ENCODE measurements around the gene ME2. TPM values are rescaled to one million over a fixed set of nuclear protein-coding genes. Genes with fewer than 3 reads are reported as not detected.
A peak's percentile ranks its signal among the peaks of the same experiment; 100 is the strongest.

The ME2 gene
- total RNA-seq, 1 experiment from 2014 or later = 49.0 TPM

DNA sequence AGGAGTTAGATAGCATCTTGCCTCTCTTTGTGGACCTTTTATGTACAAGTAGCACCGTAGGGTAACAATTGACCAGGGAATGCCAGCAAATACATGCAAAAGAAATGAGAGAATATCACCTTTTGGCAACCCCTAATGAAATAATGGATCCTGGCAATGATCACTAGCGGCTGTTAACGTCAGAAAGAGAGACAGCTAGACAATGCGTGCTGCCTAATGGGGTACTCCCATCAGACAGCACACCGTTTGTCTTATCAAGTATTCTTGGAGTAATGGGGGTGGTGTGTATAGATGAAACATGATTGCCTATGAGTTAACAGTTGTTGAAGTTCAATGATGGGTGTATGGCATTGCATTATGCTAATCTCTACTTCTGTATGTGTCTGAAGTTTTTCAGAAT lies 90.5 kb downstream of the ME2 start:
- Histone ChIP-seq H3K36me3 (ENCODE audit: control insufficient read depth in 1 of 2, insufficient read depth in 2 of 2, low read length in 2 of 2) (no peaks in the 10 kb centered on the region), H3K27me3 (ENCODE audit: insufficient read depth, low read length) (no peaks in the 10 kb centered on the region), H3K9me3 (ENCODE audit: control insufficient read depth in 1 of 2, insufficient read depth in 1 of 2, low read depth in 1 of 2, low read length in 2 of 2) (no peaks in the 10 kb centered on the region), H4K20me1 (ENCODE audit: insufficient read depth) (no peaks in the 10 kb centered on the region), H3K79me2 (ENCODE audit: insufficient read depth, low read length) (peaks cover 15% of the 10 kb centered on the region), H3K4me1 (ENCODE audit: control insufficient read depth in 1 of 2, insufficient read depth in 2 of 2, low read length in 2 of 2) (peaks cover 16 to 31% of the 10 kb centered on the region in 2 experiments; a peak in 3 of 4 replicates), H2AFZ (ENCODE audit: low read depth, low read length, poor library complexity, severe bottlenecking) (no peak overlapping the region), H3K9ac (ENCODE audit: low read length) (peak overlapping the region; percentile 89; the same call in 1 of the 2 replicates), H3K9me2 (ENCODE audit: insufficient read depth) (no peaks in the 10 kb centered on the region), H3K4me3 (replicated peaks in 1 of 2; ENCODE audit: low read depth in 1 of 2, low read length in 2 of 2) (peak overlapping the region; percentile 69 to 92; a peak in 3 of 4 replicates), H3K4me2 (ENCODE audit: low read length) (peak overlapping the region; percentile 92), H3K27ac (ENCODE audit: low read depth, low read length) (no peak overlapping the region)
- POLR2A ChIA-PET = no interaction called here
- RAD21 ChIA-PET (ENCODE audit: low non-redundant PET in 1 of 2, low total read pairs in 2 of 2, uncharacterized antibody in 2 of 2, unreplicated experiment in 2 of 2) = no interaction called here
- ATAC-seq = no peak
- CTCF ChIA-PET = no interaction called here
- 0 out of 2 replicates have a peak, but pooled peaks have one; percentile 2 for TF ChIP-seq POLR2AphosphoS5 (IDR thresholded peaks at IDR 0.05; ENCODE audit: low read depth, low read length)
- TF ChIP-seq, protein P1, sequence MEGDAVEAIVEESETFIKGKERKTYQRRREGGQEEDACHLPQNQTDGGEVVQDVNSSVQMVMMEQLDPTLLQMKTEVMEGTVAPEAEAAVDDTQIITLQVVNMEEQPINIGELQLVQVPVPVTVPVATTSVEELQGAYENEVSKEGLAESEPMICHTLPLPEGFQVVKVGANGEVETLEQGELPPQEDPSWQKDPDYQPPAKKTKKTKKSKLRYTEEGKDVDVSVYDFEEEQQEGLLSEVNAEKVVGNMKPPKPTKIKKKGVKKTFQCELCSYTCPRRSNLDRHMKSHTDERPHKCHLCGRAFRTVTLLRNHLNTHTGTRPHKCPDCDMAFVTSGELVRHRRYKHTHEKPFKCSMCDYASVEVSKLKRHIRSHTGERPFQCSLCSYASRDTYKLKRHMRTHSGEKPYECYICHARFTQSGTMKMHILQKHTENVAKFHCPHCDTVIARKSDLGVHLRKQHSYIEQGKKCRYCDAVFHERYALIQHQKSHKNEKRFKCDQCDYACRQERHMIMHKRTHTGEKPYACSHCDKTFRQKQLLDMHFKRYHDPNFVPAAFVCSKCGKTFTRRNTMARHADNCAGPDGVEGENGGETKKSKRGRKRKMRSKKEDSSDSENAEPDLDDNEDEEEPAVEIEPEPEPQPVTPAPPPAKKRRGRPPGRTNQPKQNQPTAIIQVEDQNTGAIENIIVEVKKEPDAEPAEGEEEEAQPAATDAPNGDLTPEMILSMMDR (IDR thresholded peaks at IDR 0.05 in 2 of 3, conservative IDR thresholded peaks at IDR 0.05 in 1 of 3; ENCODE audit: borderline replicate concordance in 1 of 3, insufficient read depth in 1 of 3, low read depth in 2 of 3, low read length in 2 of 3) = no peak
- no peak for DNase-seq (ENCODE audit: low read depth, low spot score)
- BruUV-seq (replicated peaks) = no TSS peak
- intact Hi-C loops (cut with micrococcal nuclease) = loop anchor here (5.0 kb wide), 4 partner anchors 63 to 228 kb away; partner anchors contain the start of genes ME2, MEX3C, MRO and SMAD4

DNA sequence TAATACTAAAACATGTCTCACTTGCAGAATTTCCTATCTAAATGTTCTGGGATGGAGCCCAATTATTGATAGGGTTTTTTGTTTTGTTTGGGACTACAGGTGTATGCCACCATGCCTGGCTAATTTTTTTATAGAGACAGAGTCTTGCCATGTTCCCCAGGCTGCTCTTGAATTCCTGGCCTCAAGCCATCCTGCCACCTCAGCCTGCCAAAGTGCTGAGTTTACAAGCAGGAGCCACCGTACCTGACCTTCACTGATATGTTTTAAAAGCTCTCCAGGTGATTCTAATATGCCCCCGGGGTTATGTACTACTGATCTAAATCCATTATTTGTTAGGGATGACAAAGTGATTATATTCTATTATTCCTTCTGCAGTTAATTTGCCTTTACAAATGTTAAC lies 91.1 kb downstream of the ME2 start:
- Histone ChIP-seq H3K27ac (ENCODE audit: low read depth, low read length) (no peak overlapping the region), H3K4me1 (ENCODE audit: control insufficient read depth in 1 of 2, insufficient read depth in 2 of 2, low read length in 2 of 2) (peaks cover 16 to 31% of the 10 kb centered on the region in 2 experiments; a peak in 3 of 4 replicates), H3K9me3 (ENCODE audit: control insufficient read depth in 1 of 2, insufficient read depth in 1 of 2, low read depth in 1 of 2, low read length in 2 of 2) (no peaks in the 10 kb centered on the region), H3K9ac (ENCODE audit: low read length) (no peak overlapping the region), H3K79me2 (ENCODE audit: insufficient read depth, low read length) (peaks cover 15% of the 10 kb centered on the region), H3K4me2 (ENCODE audit: low read length) (no peak overlapping the region), H3K36me3 (ENCODE audit: control insufficient read depth in 1 of 2, insufficient read depth in 2 of 2, low read length in 2 of 2) (no peaks in the 10 kb centered on the region; a peak in 1 of 4 replicates), H2AFZ (ENCODE audit: low read depth, low read length, poor library complexity, severe bottlenecking) (no peak overlapping the region), H4K20me1 (ENCODE audit: insufficient read depth) (no peaks in the 10 kb centered on the region), H3K27me3 (ENCODE audit: insufficient read depth, low read length) (no peaks in the 10 kb centered on the region), H3K9me2 (ENCODE audit: insufficient read depth) (no peaks in the 10 kb centered on the region), H3K4me3 (replicated peaks in 1 of 2; ENCODE audit: low read depth in 1 of 2, low read length in 2 of 2) (no peak overlapping the region)
- CTCF ChIA-PET = no interaction called here
- BruUV-seq (replicated peaks) = no TSS peak
- RAD21 ChIA-PET (ENCODE audit: low non-redundant PET in 1 of 2, low total read pairs in 2 of 2, uncharacterized antibody in 2 of 2, unreplicated experiment in 2 of 2) = no interaction called here
- ATAC-seq (no peak), DNase-seq (ENCODE audit: low read depth, low spot score) (no peak)
- POLR2A ChIA-PET = no interaction called here
- intact Hi-C loops (cut with micrococcal nuclease) = no loop called here
- no peak for TF ChIP-seq MAX (IDR thresholded peaks at IDR 0.05)
- TF ChIP-seq JUND (IDR thresholded peaks at IDR 0.05) = no peak
- TF ChIP-seq ZBTB33 (IDR thresholded peaks at IDR 0.05; ENCODE audit: extremely low read depth, insufficient replicate concordance, low read length) = no peak
- no peak for TF ChIP-seq ATF3 (IDR thresholded peaks at IDR 0.05)
- TF ChIP-seq SRF (IDR thresholded peaks at IDR 0.05; ENCODE audit: low read depth) = no peak
- TF ChIP-seq, protein P1 (IDR thresholded peaks at IDR 0.05 in 2 of 3, conservative IDR thresholded peaks at IDR 0.05 in 1 of 3; ENCODE audit: borderline replicate concordance in 1 of 3, insufficient read depth in 1 of 3, low read depth in 2 of 3, low read length in 2 of 3) = no peak
- TF ChIP-seq RAD21 (IDR thresholded peaks at IDR 0.05; ENCODE audit: low read depth) = no peak
- TF ChIP-seq TCF7L2 (IDR thresholded peaks at IDR 0.05; ENCODE audit: borderline replicate concordance, extremely low read depth, insufficient read depth, insufficient read length) = no peak
- no peak for TF ChIP-seq ZFX (IDR thresholded peaks at IDR 0.05)
- no peak for TF ChIP-seq POLR2A (IDR thresholded peaks at IDR 0.05; ENCODE audit: borderline replicate concordance, extremely low read depth, insufficient read depth, insufficient read length)
- TF ChIP-seq EZH2phosphoT487 (IDR thresholded peaks at IDR 0.05; ENCODE audit: borderline replicate concordance) = no peak
- no peak for TF ChIP-seq ELF1 (IDR thresholded peaks at IDR 0.05; ENCODE audit: borderline replicate concordance, low read depth)

Data from HCT116 (cell line).